H1 (cell line): ENCODE results near the gene OSBPL3. TPM values are rescaled to one million over a fixed set of nuclear protein-coding genes. Genes with fewer than 3 reads are reported as not detected.

ENCODE experiments used
- CTCF ChIA-PET: fragments of 300-600 bp; sonication (Branson Sonifier 250); formaldehyde crosslinking; loops from one replicate; lab custom pipeline; 2021; ENCODE audit not compliant: partially characterized antibody; lab: Charles Lee
- POLR2A ChIA-PET: fragments of 300-600 bp; sonication (Branson Sonifier 250); formaldehyde crosslinking; loops from one replicate; lab custom pipeline; 2021; ENCODE audit warnings: inconsistent platforms; ENCODE audit not compliant: partially characterized antibody; lab: Charles Lee
- DNase-seq, 2 experiments: peaks; one replicate each; pipeline versions ENCODE4 v3.0.0 to v3.0.0-alpha.2; 2010 to 2022; ENCODE audit warnings: low spot score in 2 of 2, low read depth in 1 of 2, mixed read lengths in 1 of 2
- FAIRE-seq: peaks from 2 replicates; lab custom pipeline; 2011; peaks lifted over from hg19 to GRCh38; lab: Jason Lieb, UNC
- H2AFZ ChIP-seq: 2 replicates; pipeline ENCODE4 v1.8.1; 2012; ENCODE audit warnings: low read length, inconsistent platforms
- H2AK5ac ChIP-seq: 2 replicates; pipeline ENCODE4 v1.6.1; 2013; ENCODE audit warnings: low read depth, low read length
- H2BK120ac ChIP-seq: replicated peaks from 2 replicates; pipeline ENCODE3; 2013; ENCODE audit warnings: low read depth, low read length, inconsistent platforms
- H2BK12ac ChIP-seq: 2 replicates; pipeline ENCODE4 v1.6.1; 2013; ENCODE audit warnings: low read depth, low read length
- H2BK15ac ChIP-seq: 2 replicates; pipeline ENCODE4 v1.6.1; 2013; ENCODE audit warnings: low read length
- H2BK20ac ChIP-seq: 2 replicates; pipeline ENCODE4 v1.6.1; 2013; ENCODE audit warnings: low read length
- H2BK5ac ChIP-seq: 2 replicates; pipeline ENCODE4 v1.6.1; 2013; ENCODE audit warnings: low read depth, low read length
- H3K14ac ChIP-seq: 2 replicates; pipeline ENCODE4 v1.6.1; 2013; ENCODE audit warnings: inconsistent platforms; ENCODE audit not compliant: insufficient read length
- H3K18ac ChIP-seq: 2 replicates; pipeline ENCODE4 v1.6.1; 2013; ENCODE audit warnings: low read length; ENCODE audit errors: extremely low read depth
- H3K23ac ChIP-seq: 2 replicates; pipeline ENCODE4 v1.6.1; 2013; ENCODE audit warnings: inconsistent platforms; ENCODE audit not compliant: insufficient read length
- H3K23me2 ChIP-seq: 2 replicates; pipeline ENCODE4 v1.6.1; 2013; ENCODE audit warnings: low read depth, low read length
- H3K27ac ChIP-seq: 2 replicates; pipeline ENCODE4 v1.6.1; 2011; ENCODE audit warnings: low read depth, low read length, inconsistent platforms
- H3K27me3 ChIP-seq, 4 experiments: replicated peaks in 1 of 4; 1 replicate in 1 of 4; 2 replicates in 3 of 4; pipeline versions ENCODE4 v1.6.1 to v1.8.1; 2011 to 2013; ENCODE audit warnings: low read length in 3 of 4, mild to moderate bottlenecking in 3 of 4, inconsistent platforms in 2 of 4, mixed read lengths in 2 of 4, moderate library complexity in 1 of 4; ENCODE audit not compliant: control insufficient read depth in 3 of 4, insufficient read depth in 3 of 4; ENCODE audit errors: extremely low read depth in 1 of 4
- H3K36me3 ChIP-seq, 4 experiments: 2 replicates each; pipeline versions ENCODE4 v1.6.1 to v1.8.1; 2011 to 2013; ENCODE audit warnings: mild to moderate bottlenecking in 4 of 4, low read length in 3 of 4, moderate library complexity in 2 of 4, control low read depth in 1 of 4, inconsistent platforms in 1 of 4; ENCODE audit not compliant: insufficient read depth in 4 of 4, control insufficient read depth in 2 of 4
- H3K4ac ChIP-seq: replicated peaks from 2 replicates; pipeline ENCODE3; 2013; ENCODE audit warnings: low read length, low read depth, mixed read lengths, inconsistent platforms; ENCODE audit not compliant: insufficient read length
- H3K4me1 ChIP-seq, 4 experiments: replicated peaks in 1 of 4; 1 replicate in 1 of 4; 2 replicates in 3 of 4; pipeline versions ENCODE4 v1.6.1 to v1.8.1; 2011 to 2013; ENCODE audit warnings: low read length in 3 of 4, inconsistent platforms in 2 of 4, mixed read lengths in 1 of 4; ENCODE audit not compliant: insufficient read depth in 4 of 4, control insufficient read depth in 3 of 4
- H3K4me2 ChIP-seq, 2 experiments: 2 replicates each; pipeline versions ENCODE4 v1.6.1 to v1.8.1; 2011 to 2013; ENCODE audit warnings: low read depth in 2 of 2, low read length in 2 of 2, control low read depth in 1 of 2, inconsistent platforms in 1 of 2, mild to moderate bottlenecking in 1 of 2; ENCODE audit not compliant: insufficient read depth in 1 of 2
- H3K4me3 ChIP-seq, 4 experiments: fragments of 200-600, 300-600 bp in 1 of 4; sonication (generic), shearing (Covaris generic), sonication (Bioruptor Twin) in 1 of 4; 2 replicates each; pipeline versions ENCODE4 v1.5.1 to v1.8.1; 2011 to 2016; ENCODE audit warnings: low read length in 4 of 4, low read depth in 3 of 4, control low read depth in 2 of 4, inconsistent platforms in 2 of 4, mild to moderate bottlenecking in 2 of 4, mixed read lengths in 1 of 4, moderate library complexity in 1 of 4; ENCODE audit not compliant: insufficient read depth in 2 of 4; ENCODE audit errors: extremely low read depth in 1 of 4
- H3K56ac ChIP-seq: replicated peaks from 2 replicates; pipeline ENCODE3; 2013; ENCODE audit warnings: low read depth, mild to moderate bottlenecking, mixed read lengths, low read length, inconsistent platforms; ENCODE audit not compliant: insufficient read length
- H3K79me1 ChIP-seq: 2 replicates; pipeline ENCODE4 v1.6.1; 2013; ENCODE audit warnings: low read depth, low read length, control low read depth
- H3K79me2 ChIP-seq, 2 experiments: 2 replicates each; pipeline versions ENCODE4 v1.6.1 to v1.8.1; 2012 to 2013; ENCODE audit warnings: low read length in 2 of 2, mild to moderate bottlenecking in 2 of 2, inconsistent platforms in 1 of 2; ENCODE audit not compliant: insufficient read depth in 2 of 2, control insufficient read depth in 1 of 2
- H3K9ac ChIP-seq, 4 experiments: replicated peaks in 1 of 4; 1 replicate in 1 of 4; 2 replicates in 3 of 4; pipeline versions ENCODE4 v1.6.1 to v1.8.1; 2011 to 2013; ENCODE audit warnings: low read depth in 3 of 4, low read length in 3 of 4, control low read depth in 2 of 4, mild to moderate bottlenecking in 2 of 4, moderate library complexity in 2 of 4, inconsistent platforms in 1 of 4; ENCODE audit errors: extremely low read depth in 1 of 4
- H3K9me3 ChIP-seq, 2 experiments: 2 replicates each; pipeline versions ENCODE4 v1.6.1 to v1.8.1; 2012 to 2013; ENCODE audit warnings: mild to moderate bottlenecking in 2 of 2, moderate library complexity in 2 of 2, control low read depth in 1 of 2, inconsistent platforms in 1 of 2, low read depth in 1 of 2, low read length in 1 of 2, mixed read lengths in 1 of 2; ENCODE audit not compliant: insufficient read depth in 2 of 2
- H4K20me1 ChIP-seq, 2 experiments: replicated peaks in 1 of 2; 2 replicates each; pipeline versions ENCODE3 to v1.8.1; 2011 to 2013; ENCODE audit warnings: inconsistent platforms in 2 of 2, low read length in 2 of 2, mild to moderate bottlenecking in 1 of 2; ENCODE audit not compliant: insufficient read depth in 2 of 2, control insufficient read depth in 1 of 2
- H4K5ac ChIP-seq: 2 replicates; pipeline ENCODE4 v1.6.1; 2013; ENCODE audit warnings: low read length, low read depth, mixed read lengths, inconsistent platforms; ENCODE audit not compliant: insufficient read length
- H4K8ac ChIP-seq: 2 replicates; pipeline ENCODE4 v1.8.0; 2013; ENCODE audit warnings: mild to moderate bottlenecking, moderate library complexity, low read length, inconsistent platforms; ENCODE audit not compliant: insufficient read depth; ENCODE audit errors: extremely low read depth
- H4K91ac ChIP-seq: replicated peaks from 2 replicates; pipeline ENCODE3; 2013; ENCODE audit warnings: low read length, mixed read lengths, inconsistent platforms; ENCODE audit not compliant: insufficient read length
- BCL11A ChIP-seq, 2 experiments: IDR thresholded peaks; one replicate each; pipeline ENCODE4 v1.6.1; 2011; ENCODE audit warnings: low read depth in 2 of 2, low read length in 2 of 2, mild to moderate bottlenecking in 2 of 2
- CBX8 ChIP-seq: fragments of 300-800, 300-1000 bp; sonication (generic); IDR thresholded peaks from 2 replicates; pipeline ENCODE4 v1.7.1; 2016; ENCODE audit warnings: low read depth, low read length, borderline replicate concordance
- KDM5A ChIP-seq: fragments of 200-600 bp; IDR thresholded peaks from 2 replicates; pipeline ENCODE4 v1.7.1; 2012; ENCODE audit warnings: mild to moderate bottlenecking, low read length, inconsistent platforms, mixed read lengths
- MAFK ChIP-seq: IDR thresholded peaks from 2 replicates; pipeline ENCODE4 v1.6.1; 2012; ENCODE audit warnings: low read depth, mild to moderate bottlenecking, improper control_type of control experiment, low read length
- POU5F1 ChIP-seq: IDR thresholded peaks from 2 replicates; pipeline ENCODE4 v1.6.1; 2011; ENCODE audit warnings: low read depth, mild to moderate bottlenecking, low read length, moderate library complexity
- SAP30 ChIP-seq: fragments of 300-600 bp; sonication (generic); IDR thresholded peaks from 2 replicates; pipeline ENCODE4 v1.7.1; 2012; ENCODE audit warnings: low read length, moderate library complexity, mild to moderate bottlenecking, inconsistent platforms; ENCODE audit not compliant: insufficient read depth, insufficient replicate concordance
- SP1 ChIP-seq: IDR thresholded peaks from 2 replicates; pipeline ENCODE4 v1.6.1; 2011; ENCODE audit warnings: low read depth, low read length
- SP4 ChIP-seq: IDR thresholded peaks from 2 replicates; pipeline ENCODE4 v1.6.1; 2012; ENCODE audit warnings: low read length, inconsistent platforms
- SUZ12 ChIP-seq: fragments of 200-600 bp; sonication (generic); IDR thresholded peaks from 2 replicates; pipeline ENCODE4 v1.6.1; 2012; ENCODE audit warnings: mild to moderate bottlenecking, inconsistent platforms, low read length, moderate library complexity, mixed read lengths
- TCF12 ChIP-seq: IDR thresholded peaks from 2 replicates; pipeline ENCODE4 v1.6.1; 2011; ENCODE audit warnings: low read depth, mild to moderate bottlenecking, low read length
- ZNF274 ChIP-seq: IDR thresholded peaks from 2 replicates; pipeline ENCODE4 v1.7.0; 2012; ENCODE audit warnings: low read length, borderline replicate concordance; ENCODE audit errors: extremely low read depth
- WGBS, 2 experiments: shearing (Covaris generic) in 1 of 2; methylation state at CpG; one replicate each; pipeline versions ENCODE4 v1.1.6 to v1.1.7; 2013 to 2015; ENCODE audit warnings: low lambda C conversion rate in 2 of 2, mixed read lengths in 2 of 2, inconsistent platforms in 1 of 2, low coverage in 1 of 2, missing lambda C conversion rate in 1 of 2; ENCODE audit not compliant: insufficient replicate concordance in 2 of 2, insufficient coverage in 1 of 2, insufficient read length in 1 of 2; ENCODE audit errors: extremely low coverage in 1 of 2, missing lambda C conversion rate in 1 of 2; 5-methylcytosine and 5-hydroxymethylcytosine counted together
- polyA plus RNA-seq, 7 experiments: library from polyadenylated mRNA; depleted of rRNA in 3 of 7; stranded (reverse) in 5 of 7; unstranded in 2 of 7; fragments of >200 nt in 5 of 7; fragments of 200-250 nt in 2 of 7; gene quantifications; 1 replicate in 5 of 7; 2 replicates in 1 of 7; 4 replicates in 1 of 7; pipeline versions ENCODE4 v1.2.1 to v1.2.3, GENCODE V29; 2011 to 2013; ENCODE audit warnings: missing spikeins in 2 of 7, mixed read lengths in 2 of 7
- total RNA-seq: library from RNA; stranded (reverse); fragmentation: NEBNext Ultra II Directional; extraction: Animal tissue kit (Norgen Biotek cat#: 25700); gene quantifications from 2 replicates; pipeline ENCODE4 v1.2.1, GENCODE V29; 2021
- TF ChIP-seq, protein P1 (sequence below): IDR thresholded peaks from 2 replicates; pipeline ENCODE4 v1.6.1; 2012; ENCODE audit warnings: inconsistent platforms

The OSBPL3 gene
- total and polyA plus RNA-seq, 2 of the 8 experiments (the other 6 are each of a cell fraction or from before 2014, with no cell fraction given) = 2.8 to 13.9 TPM

- no peaks in the 10 kb centered on the region for H3K9me3 ChIP-seq
- no peak overlapping the region for H2BK12ac ChIP-seq
- no peak overlapping the region for H2BK5ac ChIP-seq
- no peaks in the 10 kb centered on the region for H3K4me1 ChIP-seq
- 73% methylated on average over 2 of the region's 2 CpGs; no CpG with 5 or more reads in 1 of the 2 experiments for WGBS, 2 experiments
- H2BK120ac ChIP-seq = no peak overlapping the region
- H3K79me1 ChIP-seq = no peaks in the 10 kb centered on the region
- H3K4me2 ChIP-seq = no peak overlapping the region
- H4K20me1 ChIP-seq = no peaks in the 10 kb centered on the region
- no peak for TF ChIP-seq POU5F1
- TF ChIP-seq ZNF274 = no peak
- TF ChIP-seq SP4 = no peak
- TF ChIP-seq TCF12 = no peak
- no peak for TF ChIP-seq CBX8
- TF ChIP-seq SAP30 = no peak
- TF ChIP-seq KDM5A = no peak
- TF ChIP-seq MAFK = no peak
- no peak for TF ChIP-seq SUZ12
- TF ChIP-seq BCL11A (IDR thresholded peaks at IDR 0.05; ENCODE audit: low read depth in 2 of 2, low read length in 2 of 2) = no peak
- TF ChIP-seq, protein P1, sequence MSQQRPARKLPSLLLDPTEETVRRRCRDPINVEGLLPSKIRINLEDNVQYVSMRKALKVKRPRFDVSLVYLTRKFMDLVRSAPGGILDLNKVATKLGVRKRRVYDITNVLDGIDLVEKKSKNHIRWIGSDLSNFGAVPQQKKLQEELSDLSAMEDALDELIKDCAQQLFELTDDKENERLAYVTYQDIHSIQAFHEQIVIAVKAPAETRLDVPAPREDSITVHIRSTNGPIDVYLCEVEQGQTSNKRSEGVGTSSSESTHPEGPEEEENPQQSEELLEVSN = no peak
- no peak for TF ChIP-seq SP1
- H3K4me3 ChIP-seq = no peak overlapping the region
- no peaks in the 10 kb centered on the region for H3K27me3 ChIP-seq
- no peak overlapping the region for H4K8ac ChIP-seq
- no peak overlapping the region for H3K18ac ChIP-seq
- DNase-seq (no peak), FAIRE-seq (no peak)
- H3K14ac ChIP-seq = no peak overlapping the region
- H4K5ac ChIP-seq = no peak overlapping the region
- H3K79me2 ChIP-seq = no peaks in the 10 kb centered on the region
- H3K23ac ChIP-seq = no peak overlapping the region
- no peak overlapping the region for H2BK15ac ChIP-seq
- CTCF ChIA-PET = interaction anchor here (1.1 to 1.3 kb wide), 3 partner anchors 12 to 252 kb away, joined by 3 to 5 read pairs (median 3); no protein-coding TSS in a partner anchor
- H4K91ac ChIP-seq = no peak overlapping the region
- no peak overlapping the region for H3K27ac ChIP-seq
- H2AFZ ChIP-seq = no peak overlapping the region
- POLR2A ChIA-PET = no interaction called here
- no peak overlapping the region for H2BK20ac ChIP-seq
- no peak overlapping the region for H2AK5ac ChIP-seq
- H3K23me2 ChIP-seq = no peaks in the 10 kb centered on the region
- H3K36me3 ChIP-seq = no peaks in the 10 kb centered on the region
- H3K56ac ChIP-seq = no peak overlapping the region
- H3K9ac ChIP-seq = no peak overlapping the region
- H3K4ac ChIP-seq = no peak overlapping the region
Measured at GRCh38 chr7:24842029-24842428, 137.9 kb downstream of the OSBPL3 start.
